Mesothelial cell of epicardium (in vitro differentiated cells): ENCODE measurements around the gene KRT25. TPM values are rescaled to one million over a fixed set of nuclear protein-coding genes. Genes with fewer than 3 reads are reported as not detected.

Source experiments
- DNase-seq, 2 experiments: peaks; one replicate each; pipeline ENCODE4 v3.0.0; 2021; ENCODE audit warnings: low spot score in 2 of 2; ENCODE audit not compliant: unreplicated experiment in 2 of 2
- H3K27ac Mint-ChIP-seq: 2 replicates; pipeline ENCODE4 v1.8.0; 2021; ENCODE audit warnings: mixed read lengths
- H3K27me3 Mint-ChIP-seq: 2 replicates; pipeline ENCODE4 v1.8.0; 2021; ENCODE audit warnings: low read depth, mixed read lengths
- H3K36me3 Mint-ChIP-seq: 2 replicates; pipeline ENCODE4 v1.8.0; 2021; ENCODE audit warnings: mixed read lengths
- H3K4me1 Mint-ChIP-seq: 2 replicates; pipeline ENCODE4 v1.8.0; 2021; ENCODE audit warnings: mixed read lengths
- H3K4me3 Mint-ChIP-seq: 2 replicates; pipeline ENCODE4 v1.8.0; 2021; ENCODE audit warnings: mild to moderate bottlenecking, moderate library complexity, mixed read lengths
- H3K9me3 Mint-ChIP-seq: 2 replicates; pipeline ENCODE4 v1.8.0; 2021; ENCODE audit warnings: mixed read lengths
- CTCF ChIP-seq: fragments of 200-600 bp; sonication (generic); IDR thresholded peaks from one replicate; pipeline ENCODE4 v1.5.0; 2021; ENCODE audit warnings: antibody characterized with exemption; ENCODE audit not compliant: unreplicated experiment
- total RNA-seq: library from RNA; stranded (reverse); gene quantifications from 3 replicates; pipeline ENCODE4 v1.2.1, GENCODE V29; 2021

The KRT25 gene
- total RNA-seq, 1 donor from 2014 or later = not detected

- H3K9me3 Mint-ChIP-seq = no peaks in the 10 kb centered on the region
- H3K4me3 Mint-ChIP-seq = no peak within 1 kb of the TSS
- no peaks in the 10 kb centered on the region for H3K36me3 Mint-ChIP-seq
- H3K27ac Mint-ChIP-seq = no peak within 1 kb of the TSS
- H3K27me3 Mint-ChIP-seq = peaks cover 26% of the 10 kb centered on the region
- no peaks in the 10 kb centered on the region for H3K4me1 Mint-ChIP-seq
- no peak for TF ChIP-seq CTCF
- no peak for DNase-seq
Measured at GRCh38 chr17:40782450-40782849, 27.3 kb upstream of the KRT25 start, which contains the start of gene KRT27. KRT27 (minus strand) TSS chr17:40782550; CDS start chr17:40782493, 57 bp downstream.

- TF ChIP-seq CTCF = no peak
- no peak overlapping the region for H3K27ac Mint-ChIP-seq
- H3K9me3 Mint-ChIP-seq = no peaks in the 10 kb centered on the region
- H3K4me1 Mint-ChIP-seq = no peaks in the 10 kb centered on the region
- H3K36me3 Mint-ChIP-seq = no peaks in the 10 kb centered on the region
- no peak for DNase-seq
- H3K27me3 Mint-ChIP-seq = peaks cover 48% of the 10 kb centered on the region
- no peak overlapping the region for H3K4me3 Mint-ChIP-seq
Measured at GRCh38 chr17:40779181-40779909, 24.2 kb upstream of the KRT25 start.

- peaks cover 52% of the 10 kb centered on the region for H3K27me3 Mint-ChIP-seq
- TF ChIP-seq CTCF = no peak
- no peak overlapping the region for H3K27ac Mint-ChIP-seq
- H3K9me3 Mint-ChIP-seq = no peaks in the 10 kb centered on the region
- no peaks in the 10 kb centered on the region for H3K36me3 Mint-ChIP-seq
- no peaks in the 10 kb centered on the region for H3K4me1 Mint-ChIP-seq
- no peak overlapping the region for H3K4me3 Mint-ChIP-seq
- no peak for DNase-seq
Measured at GRCh38 chr17:40778461-40778860, 23.3 kb upstream of the KRT25 start.

- Mint-ChIP-seq H3K27me3 (peaks cover 53% of the 10 kb centered on the region), H3K27ac (no peak overlapping the region), H3K4me3 (no peak overlapping the region), H3K36me3 (no peaks in the 10 kb centered on the region), H3K9me3 (no peaks in the 10 kb centered on the region), H3K4me1 (no peaks in the 10 kb centered on the region)
- DNase-seq = no peak
- no peak for TF ChIP-seq CTCF
Measured at GRCh38 chr17:40777971-40778370, 22.8 kb upstream of the KRT25 start.

GRCh38 chr17:40777459-40777858 lies 22.3 kb upstream of the KRT25 start:
- Mint-ChIP-seq H3K4me3 (no peak overlapping the region), H3K4me1 (no peaks in the 10 kb centered on the region), H3K27me3 (peaks cover 55% of the 10 kb centered on the region), H3K36me3 (no peaks in the 10 kb centered on the region), H3K27ac (no peak overlapping the region), H3K9me3 (no peaks in the 10 kb centered on the region)
- no peak for TF ChIP-seq CTCF
- DNase-seq = no peak

- Mint-ChIP-seq H3K9me3 (no peaks in the 10 kb centered on the region), H3K4me1 (no peaks in the 10 kb centered on the region), H3K4me3 (no peak overlapping the region), H3K27me3 (peaks cover 64% of the 10 kb centered on the region), H3K27ac (no peak overlapping the region), H3K36me3 (no peaks in the 10 kb centered on the region)
- DNase-seq = no peak
- TF ChIP-seq CTCF = no peak
Measured at GRCh38 chr17:40775945-40776344, 20.8 kb upstream of the KRT25 start.
